NCI-H128 (cell line): ENCODE results near the gene HRG.

ENCODE experiments used
- DNase-seq: peaks from one replicate; lab custom pipeline; 2025; ENCODE audit not compliant: unreplicated experiment; lab: John Stamatoyannopoulos, UW

The HRG gene

GRCh38 chr3:186719945-186720739 lies 54.3 kb downstream of the HRG start:
- DNase-seq = no peak

DNA sequence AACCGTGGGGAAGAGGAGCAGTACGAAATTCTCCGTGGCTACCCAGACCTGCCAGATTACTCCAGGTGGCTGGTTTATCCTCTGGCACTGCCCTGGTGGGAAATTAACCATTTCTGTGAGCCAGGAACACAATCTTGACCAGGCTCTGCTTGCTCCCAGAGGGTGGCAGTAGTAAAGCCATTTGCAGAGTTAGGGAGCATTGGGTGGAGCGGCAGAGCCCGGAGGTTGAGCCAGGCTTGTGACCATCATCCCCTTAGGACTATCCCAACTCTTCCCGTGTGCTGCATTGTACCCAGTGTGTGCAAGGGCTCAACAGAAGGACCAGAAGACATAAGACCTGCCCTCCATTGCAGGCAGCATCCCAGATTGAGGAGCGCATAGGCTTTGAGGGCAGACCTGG lies 56.6 kb downstream of the HRG start:
- no peak for DNase-seq

GRCh38 chr3:186724911-186725310 lies 59.1 kb downstream of the HRG start:
- DNase-seq = no peak
